ENCODE measurements around the gene RACK1.
A peak's percentile ranks its signal among the peaks of the same experiment; 100 is the strongest.
"Not testable (repeated sequence)": the region's sequence is repeated elsewhere in the genome, so short reads cannot be mapped to it uniquely, and the experiment has no call there.

Gene RACK1

GRCh38 chr5:181210698-181211097 lies 33.0 kb downstream of the RACK1 start:
- DNase-seq = not testable (repeated sequence)

- DNase-seq = not testable (repeated sequence)
These were observed 33.6 kb downstream of the RACK1 start for GRCh38 chr5:181210148-181210547.

- not testable (repeated sequence) for DNase-seq
These were observed 34.7 kb downstream of the RACK1 start for GRCh38 chr5:181209006-181209405.

GRCh38 chr5:181207960-181208253 lies 35.8 kb downstream of the RACK1 start:
- DNase-seq = no peak

GRCh38 chr5:181207214-181207959 lies 36.3 kb downstream of the RACK1 start:
- DNase-seq = peak; percentile 89

GRCh38 chr5:181205761-181206649 lies 37.7 kb downstream of the RACK1 start:
- no peak for DNase-seq

GRCh38 chr5:181204826-181205760 lies 38.6 kb downstream of the RACK1 start, which contains the start of gene TRIM7:
TSS of gene TRIM7 (minus strand) at chr5:181205196. CDS start at chr5:181205110, 86 bp downstream.
- DNase-seq = no peak

- DNase-seq = no peak
These were observed 39.4 kb downstream of the RACK1 start for GRCh38 chr5:181204113-181204825.

GRCh38 chr5:181203777-181204112 lies 40.0 kb downstream of the RACK1 start:
- no peak for DNase-seq

- DNase-seq = no peak
These were observed 40.5 kb downstream of the RACK1 start for GRCh38 chr5:181203093-181203711.

GRCh38 chr5:181200816-181201215 lies 42.9 kb downstream of the RACK1 start:
- DNase-seq = no peak

GRCh38 chr5:181199881-181200638 lies 43.6 kb downstream of the RACK1 start:
- DNase-seq = no peak

- no peak for DNase-seq
These were observed 44.7 kb downstream of the RACK1 start for GRCh38 chr5:181198905-181199519.

GRCh38 chr5:181198106-181198685 lies 45.5 kb downstream of the RACK1 start:
- no peak for DNase-seq

GRCh38 chr5:181197326-181197951 lies 46.3 kb downstream of the RACK1 start:
- no peak for DNase-seq

- DNase-seq = no peak
These were observed 48.4 kb downstream of the RACK1 start for GRCh38 chr5:181195249-181195761.

GRCh38 chr5:181194489-181195248 lies 49.0 kb downstream of the RACK1 start:
- no peak for DNase-seq

- DNase-seq = no peak
These were observed 50.0 kb downstream of the RACK1 start for GRCh38 chr5:181193656-181194055.

Data from activated CD4-positive, CD25-positive, alpha-beta regulatory T cell treated with anti-CD3 and anti-CD28 coated beads, Interleukin-2, amount 50 U/mL, for 72 hours (primary cell).